Ishikawa (cell line): ENCODE data around the gene VCX2.

Source experiments
- CREB1 ChIP-seq: IDR thresholded peaks from 2 replicates; pipeline ENCODE4 v1.6.1; 2012; ENCODE audit warnings: low read depth
- EP300 ChIP-seq: IDR thresholded peaks from 2 replicates; pipeline ENCODE4 v1.6.1; 2012; ENCODE audit warnings: borderline replicate concordance
- FOXM1 ChIP-seq: IDR thresholded peaks from 2 replicates; pipeline ENCODE4 v1.6.1; 2012; ENCODE audit warnings: low read depth, borderline replicate concordance
- RAD21 ChIP-seq: IDR thresholded peaks from 2 replicates; pipeline ENCODE4 v1.6.1; 2012; ENCODE audit warnings: low read depth
- REST ChIP-seq: IDR thresholded peaks from 2 replicates; pipeline ENCODE4 v1.6.1; 2012; ENCODE audit warnings: low read depth, mild to moderate bottlenecking
- TF ChIP-seq, protein P1 (sequence below): IDR thresholded peaks from 2 replicates; pipeline ENCODE4 v1.6.1; 2012

DNA sequence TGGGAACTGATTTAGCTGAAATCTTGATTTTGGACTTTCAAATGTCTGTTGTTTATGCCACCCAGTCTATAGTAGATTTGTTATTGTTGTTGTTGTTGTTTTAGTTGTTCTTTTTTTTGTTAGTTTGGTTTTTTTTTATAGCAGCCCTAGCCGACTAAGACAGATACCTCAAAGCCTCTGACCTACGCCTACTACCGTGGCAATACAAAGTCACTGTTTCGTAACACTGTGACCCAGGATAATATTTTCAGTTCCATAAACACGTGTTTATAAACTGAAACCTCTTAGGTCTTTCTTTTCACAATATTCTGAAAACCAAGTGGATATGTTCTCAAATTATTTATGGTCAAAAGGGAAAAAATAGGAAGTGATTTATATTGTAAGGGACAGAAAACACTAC is 32.8 kb downstream of the VCX2 start:
- TF ChIP-seq RAD21 = no peak
- no peak for TF ChIP-seq CREB1
- TF ChIP-seq FOXM1 = no peak
- no peak for TF ChIP-seq REST
- TF ChIP-seq EP300 = no peak
- TF ChIP-seq, protein P1, sequence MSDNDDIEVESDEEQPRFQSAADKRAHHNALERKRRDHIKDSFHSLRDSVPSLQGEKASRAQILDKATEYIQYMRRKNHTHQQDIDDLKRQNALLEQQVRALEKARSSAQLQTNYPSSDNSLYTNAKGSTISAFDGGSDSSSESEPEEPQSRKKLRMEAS = no peak
